Astrocyte (in vitro differentiated cells and primary cell): Measurements from ENCODE around the gene EMC8. TPM values are rescaled to one million over a fixed set of nuclear protein-coding genes. Genes with fewer than 3 reads are reported as not detected.
A peak's percentile ranks its signal among the peaks of the same experiment; 100 is the strongest.

Source experiments
- DNase-seq: peaks from one replicate; pipeline ENCODE4 v3.0.0-alpha.2; 2010; ENCODE audit warnings: low read depth
- FAIRE-seq: peaks from 2 replicates; lab custom pipeline; 2011; peaks lifted over from hg19 to GRCh38; lab: Jason Lieb, UNC
- H2AFZ ChIP-seq: 2 replicates; pipeline ENCODE4 v1.6.0; 2012; ENCODE audit warnings: low read depth, low read length, inconsistent platforms
- H3K27ac ChIP-seq: 2 replicates; pipeline ENCODE4 v1.5.1; 2011; ENCODE audit warnings: low read depth, low read length, inconsistent platforms
- H3K27me3 ChIP-seq: 2 replicates; pipeline ENCODE4 v1.6.0; 2011; ENCODE audit warnings: low read length, inconsistent platforms; ENCODE audit not compliant: insufficient read depth
- H3K36me3 ChIP-seq: 2 replicates; pipeline ENCODE4 v1.5.1; 2011; ENCODE audit warnings: low read length, inconsistent platforms; ENCODE audit not compliant: insufficient read depth
- H3K4me1 ChIP-seq: 2 replicates; pipeline ENCODE4 v1.5.1; 2011; ENCODE audit warnings: low read length, inconsistent platforms; ENCODE audit not compliant: insufficient read depth
- H3K4me2 ChIP-seq: 2 replicates; pipeline ENCODE4 v1.6.0; 2012; ENCODE audit warnings: low read length, inconsistent platforms
- H3K4me3 ChIP-seq: 2 replicates; pipeline ENCODE4 v1.5.1; 2011; ENCODE audit warnings: low read depth, mild to moderate bottlenecking, low read length, inconsistent platforms; ENCODE audit not compliant: insufficient read depth
- H3K79me2 ChIP-seq: 2 replicates; pipeline ENCODE4 v1.6.0; 2012; ENCODE audit warnings: mild to moderate bottlenecking, low read length, inconsistent platforms; ENCODE audit not compliant: insufficient read depth
- H3K9ac ChIP-seq: 2 replicates; pipeline ENCODE4 v1.6.0; 2012; ENCODE audit warnings: mild to moderate bottlenecking, low read length, inconsistent platforms
- H3K9me3 ChIP-seq: 2 replicates; pipeline ENCODE4 v1.5.1; 2012; ENCODE audit warnings: low read depth, mild to moderate bottlenecking, low read length, inconsistent platforms; ENCODE audit not compliant: insufficient read depth
- H4K20me1 ChIP-seq: 2 replicates; pipeline ENCODE4 v1.6.0; 2012; ENCODE audit warnings: low read length, inconsistent platforms; ENCODE audit not compliant: insufficient read depth
- H3K27ac Mint-ChIP-seq: one replicate; pipeline ENCODE4 v1.8.0; 2021; ENCODE audit warnings: mild to moderate bottlenecking, mixed read lengths; ENCODE audit not compliant: unreplicated experiment
- H3K27me3 Mint-ChIP-seq: one replicate; pipeline ENCODE4 v1.8.0; 2021; ENCODE audit warnings: low read depth, mixed read lengths; ENCODE audit not compliant: unreplicated experiment
- H3K36me3 Mint-ChIP-seq: one replicate; pipeline ENCODE4 v1.8.0; 2021; ENCODE audit warnings: low read depth, mixed read lengths; ENCODE audit not compliant: unreplicated experiment
- H3K4me1 Mint-ChIP-seq: one replicate; pipeline ENCODE4 v1.8.0; 2021; ENCODE audit warnings: low read depth, mixed read lengths; ENCODE audit not compliant: unreplicated experiment
- H3K4me3 Mint-ChIP-seq: one replicate; pipeline ENCODE4 v1.8.0; 2021; ENCODE audit warnings: mild to moderate bottlenecking, moderate library complexity, mixed read lengths; ENCODE audit not compliant: unreplicated experiment
- H3K9me3 Mint-ChIP-seq: one replicate; pipeline ENCODE4 v1.8.0; 2021; ENCODE audit warnings: mild to moderate bottlenecking, mixed read lengths; ENCODE audit not compliant: unreplicated experiment
- CTCF ChIP-seq: IDR thresholded peaks from 2 replicates; pipeline ENCODE4 v1.5.1; 2011; ENCODE audit warnings: low read depth, mild to moderate bottlenecking, inconsistent platforms, low read length, moderate library complexity; ENCODE audit not compliant: insufficient read depth
- EZH2 ChIP-seq: IDR thresholded peaks from 2 replicates; pipeline ENCODE4 v1.6.1; 2012; ENCODE audit warnings: mild to moderate bottlenecking, low read length, inconsistent platforms; ENCODE audit not compliant: insufficient read depth
- total RNA-seq: library from RNA; stranded (reverse); gene quantifications from 2 replicates; pipeline ENCODE4 v1.2.1, GENCODE V29; 2021

Gene EMC8
- total RNA-seq, 1 donor from 2014 or later = 42.7 TPM

- Mint-ChIP-seq H3K27ac (no peak overlapping the region), H3K9me3 (no peaks in the 10 kb centered on the region), H3K4me1 (peaks cover 19% of the 10 kb centered on the region), H3K27me3 (peaks cover 26% of the 10 kb centered on the region), H3K4me3 (no peak overlapping the region), H3K36me3 (no peaks in the 10 kb centered on the region)
- Histone ChIP-seq H3K4me2 (no peak overlapping the region), H3K27me3 (peaks cover 1% of the 10 kb centered on the region), H3K9me3 (no peaks in the 10 kb centered on the region), H3K79me2 (no peaks in the 10 kb centered on the region), H2AFZ (no peak overlapping the region), H3K9ac (no peak overlapping the region), H3K4me3 (no peak overlapping the region), H3K27ac (no peak overlapping the region), H3K4me1 (peaks cover 31% of the 10 kb centered on the region), H4K20me1 (no peaks in the 10 kb centered on the region), H3K36me3 (no peaks in the 10 kb centered on the region)
- peak; percentile 45 for DNase-seq
- no peak for TF ChIP-seq EZH2
- TF ChIP-seq CTCF = no peak
- FAIRE-seq = no peak
Observed at GRCh38 chr16:85755929-85756768, 43.2 kb downstream of the EMC8 start.

- Histone ChIP-seq H2AFZ (no peak overlapping the region), H4K20me1 (peaks cover 6% of the 10 kb centered on the region)
Observed at GRCh38 chr16:85754413-85754812, 44.9 kb downstream of the EMC8 start.

More at GRCh38 chr16:85754413-85754812, 44.9 kb downstream of the EMC8 start:
- no peak for TF ChIP-seq CTCF
- no peak for TF ChIP-seq EZH2
- no peaks in the 10 kb centered on the region for H3K36me3 Mint-ChIP-seq
- H3K4me3 Mint-ChIP-seq = no peak overlapping the region
- H3K27me3 Mint-ChIP-seq = peaks cover 19% of the 10 kb centered on the region
- FAIRE-seq (no peak), DNase-seq (no peak)
- Histone ChIP-seq H3K36me3 (no peaks in the 10 kb centered on the region), H3K9me3 (no peaks in the 10 kb centered on the region), H3K4me1 (peaks cover 41% of the 10 kb centered on the region), H3K27me3 (no peaks in the 10 kb centered on the region), H3K79me2 (peaks cover 5% of the 10 kb centered on the region), H3K4me3 (no peak overlapping the region), H3K9ac (no peak overlapping the region), H3K27ac (no peak overlapping the region), H3K4me2 (no peak overlapping the region)
- H3K27ac Mint-ChIP-seq = no peak overlapping the region
- peaks cover 22% of the 10 kb centered on the region for H3K4me1 Mint-ChIP-seq
- no peaks in the 10 kb centered on the region for H3K9me3 Mint-ChIP-seq
